Measurements from ENCODE around the gene GLE1. TPM values are rescaled to one million over a fixed set of nuclear protein-coding genes. Genes with fewer than 3 reads are reported as not detected.

The GLE1 gene
- total and polyA plus RNA-seq, 2 experiments from 2014 or later = 13.3 to 19.5 TPM

DNA sequence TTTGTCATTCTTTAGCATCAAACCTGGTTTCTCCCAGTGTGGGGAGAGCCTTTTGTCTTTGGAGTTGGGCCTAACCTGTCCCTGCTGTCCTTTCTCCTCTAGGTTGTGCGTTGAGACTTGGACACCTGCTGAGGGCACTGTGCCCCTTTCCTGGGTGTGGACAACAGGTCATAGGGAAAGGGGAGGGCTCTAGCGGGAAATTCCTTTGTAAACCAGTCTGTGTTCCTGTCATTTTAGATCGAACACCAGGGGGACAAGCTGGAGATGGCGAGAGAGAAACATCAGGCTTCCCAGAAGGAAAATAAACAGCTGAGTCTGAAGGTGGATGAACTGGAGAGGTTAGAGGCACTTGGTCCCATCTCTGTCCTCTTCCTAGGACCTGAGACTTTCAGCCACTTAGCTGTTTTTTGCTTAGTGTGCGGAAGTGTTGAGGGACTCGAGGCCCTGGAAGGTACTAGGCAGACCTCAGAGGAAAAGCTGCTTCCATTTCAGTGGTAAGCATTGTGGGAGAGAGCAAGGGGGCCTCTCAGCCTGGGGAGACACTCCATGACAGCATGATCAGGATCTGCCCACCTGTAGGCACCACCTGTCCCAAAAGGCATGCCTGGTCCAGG lies 8.6 kb upstream of the GLE1 start:
- no peak overlapping the region for H3K27ac ChIP-seq
- no peak overlapping the region for H3K4me3 ChIP-seq
- H3K4me1 ChIP-seq (ENCODE audit: insufficient read depth) = no peaks in the 10 kb centered on the region
- H3K36me3 ChIP-seq (replicated peaks; ENCODE audit: insufficient read depth, low read depth) = no peaks in the 10 kb centered on the region
- no peaks in the 10 kb centered on the region for H3K9me3 ChIP-seq (ENCODE audit: low read depth)
- H3K9me2 ChIP-seq (replicated peaks; ENCODE audit: insufficient read depth) = no peaks in the 10 kb centered on the region
- WGBS (ENCODE audit: low lambda C conversion rate, missing lambda C conversion rate) = 79% methylated on average over 6 of the region's 6 CpGs
- no peak for DNase-seq (ENCODE audit: low spot score)
- TF ChIP-seq EZH2 (IDR thresholded peaks at IDR 0.05; ENCODE audit: borderline replicate concordance) = no peak
- no peak for TF ChIP-seq EZH2phosphoT487 (IDR thresholded peaks at IDR 0.05; ENCODE audit: low read depth, severe bottlenecking, unreplicated experiment)
- TF ChIP-seq, protein P1, sequence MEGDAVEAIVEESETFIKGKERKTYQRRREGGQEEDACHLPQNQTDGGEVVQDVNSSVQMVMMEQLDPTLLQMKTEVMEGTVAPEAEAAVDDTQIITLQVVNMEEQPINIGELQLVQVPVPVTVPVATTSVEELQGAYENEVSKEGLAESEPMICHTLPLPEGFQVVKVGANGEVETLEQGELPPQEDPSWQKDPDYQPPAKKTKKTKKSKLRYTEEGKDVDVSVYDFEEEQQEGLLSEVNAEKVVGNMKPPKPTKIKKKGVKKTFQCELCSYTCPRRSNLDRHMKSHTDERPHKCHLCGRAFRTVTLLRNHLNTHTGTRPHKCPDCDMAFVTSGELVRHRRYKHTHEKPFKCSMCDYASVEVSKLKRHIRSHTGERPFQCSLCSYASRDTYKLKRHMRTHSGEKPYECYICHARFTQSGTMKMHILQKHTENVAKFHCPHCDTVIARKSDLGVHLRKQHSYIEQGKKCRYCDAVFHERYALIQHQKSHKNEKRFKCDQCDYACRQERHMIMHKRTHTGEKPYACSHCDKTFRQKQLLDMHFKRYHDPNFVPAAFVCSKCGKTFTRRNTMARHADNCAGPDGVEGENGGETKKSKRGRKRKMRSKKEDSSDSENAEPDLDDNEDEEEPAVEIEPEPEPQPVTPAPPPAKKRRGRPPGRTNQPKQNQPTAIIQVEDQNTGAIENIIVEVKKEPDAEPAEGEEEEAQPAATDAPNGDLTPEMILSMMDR (IDR thresholded peaks at IDR 0.05; ENCODE audit: poor library complexity) = no peak
- no peak overlapping the region for H3K4me2 ChIP-seq
- no peaks in the 10 kb centered on the region for H3K79me2 ChIP-seq
- H2AFZ ChIP-seq = no peak overlapping the region
- H3K27me3 ChIP-seq = no peaks in the 10 kb centered on the region
- no peaks in the 10 kb centered on the region for H4K20me1 ChIP-seq (ENCODE audit: insufficient read depth, poor library complexity, severe bottlenecking)

DNA sequence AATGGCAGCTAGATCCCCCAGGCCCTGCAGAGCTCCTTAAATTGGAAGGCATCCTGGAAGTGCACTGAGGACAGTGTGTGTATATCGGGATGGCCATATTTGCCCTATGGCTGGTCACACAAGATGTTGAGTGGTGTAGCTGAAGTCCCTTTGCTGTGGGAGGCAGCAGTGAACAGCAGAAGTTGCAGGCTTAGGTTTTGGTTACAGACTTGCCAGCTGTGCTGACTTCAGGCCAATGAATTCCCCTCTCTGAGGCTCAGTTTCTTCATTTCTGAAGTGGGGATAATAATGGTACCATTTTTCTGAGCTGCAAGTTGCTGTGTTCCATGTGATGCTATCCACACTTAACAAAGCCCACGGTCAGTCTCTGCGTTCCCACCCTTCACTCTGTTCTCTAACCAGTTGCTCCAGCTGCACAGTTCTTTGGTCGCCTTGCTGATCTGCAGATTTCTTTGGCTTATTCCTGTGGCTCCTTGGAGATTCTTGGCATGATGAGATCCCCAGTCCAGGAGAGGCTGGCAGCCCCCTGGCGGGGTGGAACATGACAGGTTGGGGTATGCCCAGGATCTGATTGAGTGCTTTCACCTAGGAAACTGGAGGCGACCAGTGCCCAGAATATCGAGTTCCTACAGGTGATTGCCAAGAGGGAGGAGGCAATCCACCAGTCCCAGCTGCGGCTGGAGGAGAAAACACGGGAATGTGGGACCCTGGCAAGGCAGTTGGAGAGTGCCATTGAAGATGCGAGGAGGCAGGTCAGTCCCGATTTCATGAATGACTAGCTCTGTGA lies 6.5 kb upstream of the GLE1 start:
- H3K36me3 ChIP-seq (replicated peaks; ENCODE audit: insufficient read depth, low read depth) = no peaks in the 10 kb centered on the region

DNA sequence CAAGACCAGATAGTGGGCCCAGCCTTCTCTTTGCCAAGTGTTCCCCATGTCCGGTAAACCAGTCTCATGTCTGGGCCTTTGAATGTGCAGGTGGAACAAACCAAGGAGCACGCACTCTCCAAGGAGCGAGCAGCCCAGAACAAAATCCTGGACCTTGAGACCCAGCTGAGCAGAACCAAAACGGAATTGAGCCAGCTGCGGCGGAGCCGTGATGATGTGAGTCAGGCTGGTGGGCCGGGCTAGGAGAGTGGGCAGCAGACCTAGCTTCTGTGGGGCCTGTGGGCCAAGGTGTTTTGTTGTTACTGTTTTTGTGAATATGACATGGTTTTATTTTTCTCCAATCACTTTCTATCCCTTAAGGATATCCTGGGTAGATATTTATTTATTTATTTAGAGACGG lies 5.6 kb upstream of the GLE1 start:
- Histone ChIP-seq H3K27ac (no peak overlapping the region), H3K4me1 (ENCODE audit: insufficient read depth) (peaks cover 4% of the 10 kb centered on the region), H4K20me1 (ENCODE audit: insufficient read depth, poor library complexity, severe bottlenecking) (no peaks in the 10 kb centered on the region), H3K9me3 (ENCODE audit: low read depth) (no peaks in the 10 kb centered on the region), H3K4me2 (no peak overlapping the region), H3K27me3 (no peaks in the 10 kb centered on the region), H3K9me2 (replicated peaks; ENCODE audit: insufficient read depth) (no peaks in the 10 kb centered on the region), H3K4me3 (no peak overlapping the region), H3K79me2 (no peaks in the 10 kb centered on the region), H3K36me3 (replicated peaks; ENCODE audit: insufficient read depth, low read depth) (no peaks in the 10 kb centered on the region), H2AFZ (no peak overlapping the region)
- no peak for DNase-seq (ENCODE audit: low spot score)
- 96% methylated on average over 9 of the region's 9 CpGs for WGBS (ENCODE audit: low lambda C conversion rate, missing lambda C conversion rate)
- no peak for TF ChIP-seq EZH2 (IDR thresholded peaks at IDR 0.05; ENCODE audit: borderline replicate concordance)
- TF ChIP-seq, protein P1 (IDR thresholded peaks at IDR 0.05; ENCODE audit: poor library complexity) = no peak
- no peak for TF ChIP-seq EZH2phosphoT487 (IDR thresholded peaks at IDR 0.05; ENCODE audit: low read depth, severe bottlenecking, unreplicated experiment)

More for the DNA sequence above, 6.5 kb upstream of the GLE1 start:
- Histone ChIP-seq H3K27me3 (no peaks in the 10 kb centered on the region), H3K9me2 (replicated peaks; ENCODE audit: insufficient read depth) (no peaks in the 10 kb centered on the region), H3K27ac (no peak overlapping the region), H3K79me2 (no peaks in the 10 kb centered on the region), H3K4me1 (ENCODE audit: insufficient read depth) (no peaks in the 10 kb centered on the region), H4K20me1 (ENCODE audit: insufficient read depth, poor library complexity, severe bottlenecking) (no peaks in the 10 kb centered on the region), H3K4me2 (no peak overlapping the region), H3K9me3 (ENCODE audit: low read depth) (no peaks in the 10 kb centered on the region), H3K4me3 (no peak overlapping the region), H2AFZ (no peak overlapping the region)
- WGBS (ENCODE audit: low lambda C conversion rate, missing lambda C conversion rate) = 96% methylated on average over 11 of the region's 11 CpGs
- DNase-seq (ENCODE audit: low spot score) = no peak
- TF ChIP-seq, protein P1 (IDR thresholded peaks at IDR 0.05; ENCODE audit: poor library complexity) = no peak
- TF ChIP-seq EZH2 (IDR thresholded peaks at IDR 0.05; ENCODE audit: borderline replicate concordance) (no peak), EZH2phosphoT487 (IDR thresholded peaks at IDR 0.05; ENCODE audit: low read depth, severe bottlenecking, unreplicated experiment) (no peak)
